GOT3 (cell line): ENCODE measurements around the gene ESD.

Source experiments
- DNase-seq: peaks from one replicate; lab custom pipeline; 2025; ENCODE audit warnings: mixed read lengths; lab: John Stamatoyannopoulos, UW

ESD gene

DNA sequence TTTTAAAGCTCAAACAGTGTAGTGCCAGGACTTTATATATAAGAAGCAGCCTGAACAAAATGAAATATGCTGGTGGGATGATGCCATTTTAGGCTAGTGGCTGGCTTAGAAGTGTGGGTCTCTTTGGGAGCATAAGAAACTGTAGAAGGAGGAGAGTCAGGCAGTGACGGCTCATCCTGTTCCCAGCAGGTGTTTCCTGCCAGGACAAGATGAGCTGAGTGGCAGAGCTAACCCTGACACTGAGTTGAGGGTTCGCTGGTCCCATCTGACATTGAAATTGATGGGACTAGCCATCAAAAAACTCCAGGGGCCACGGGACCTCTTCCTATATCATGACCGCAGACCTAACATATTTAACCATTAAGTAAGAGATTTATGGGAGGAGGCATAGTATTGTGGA lies 51.3 kb downstream of the ESD start:
- DNase-seq = no peak

DNA sequence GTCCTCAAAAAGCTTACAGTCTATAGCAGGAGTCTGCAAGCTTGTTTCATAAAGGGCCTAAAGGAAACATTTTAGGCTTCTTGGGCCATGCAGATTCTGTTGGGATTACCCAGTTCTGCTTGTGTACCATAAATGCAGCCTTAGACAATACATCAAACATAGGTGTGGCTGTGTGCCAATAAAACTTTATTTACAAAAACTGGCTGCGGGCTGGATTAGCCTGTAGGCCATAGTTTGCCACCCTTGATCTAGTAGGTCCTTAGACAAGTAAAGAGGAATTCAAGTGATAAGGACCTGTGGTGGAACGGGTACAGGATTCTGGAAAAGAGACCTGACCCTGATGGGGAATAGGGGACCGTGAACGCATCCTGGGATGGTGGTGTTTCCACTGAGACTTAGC lies 51.9 kb downstream of the ESD start:
- no peak for DNase-seq

DNA sequence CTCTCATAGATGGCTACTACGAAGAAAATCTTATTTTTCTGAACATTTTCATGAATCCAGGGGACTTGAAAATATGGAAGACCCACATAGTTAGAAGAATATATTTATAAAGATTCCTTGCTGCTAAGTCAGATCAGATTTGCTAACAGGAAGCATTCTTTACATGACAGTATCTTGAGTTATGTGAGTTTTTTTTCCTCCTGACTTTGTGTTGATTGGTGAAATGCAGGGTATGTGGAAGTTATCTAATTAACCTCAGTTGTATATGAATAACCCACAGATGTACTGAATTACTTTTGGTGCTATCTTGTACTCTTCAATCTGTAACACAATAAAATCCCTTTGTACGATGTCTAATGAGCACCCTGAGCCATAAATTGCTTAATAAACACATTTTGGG lies 53.8 kb downstream of the ESD start:
- no peak for DNase-seq

DNA sequence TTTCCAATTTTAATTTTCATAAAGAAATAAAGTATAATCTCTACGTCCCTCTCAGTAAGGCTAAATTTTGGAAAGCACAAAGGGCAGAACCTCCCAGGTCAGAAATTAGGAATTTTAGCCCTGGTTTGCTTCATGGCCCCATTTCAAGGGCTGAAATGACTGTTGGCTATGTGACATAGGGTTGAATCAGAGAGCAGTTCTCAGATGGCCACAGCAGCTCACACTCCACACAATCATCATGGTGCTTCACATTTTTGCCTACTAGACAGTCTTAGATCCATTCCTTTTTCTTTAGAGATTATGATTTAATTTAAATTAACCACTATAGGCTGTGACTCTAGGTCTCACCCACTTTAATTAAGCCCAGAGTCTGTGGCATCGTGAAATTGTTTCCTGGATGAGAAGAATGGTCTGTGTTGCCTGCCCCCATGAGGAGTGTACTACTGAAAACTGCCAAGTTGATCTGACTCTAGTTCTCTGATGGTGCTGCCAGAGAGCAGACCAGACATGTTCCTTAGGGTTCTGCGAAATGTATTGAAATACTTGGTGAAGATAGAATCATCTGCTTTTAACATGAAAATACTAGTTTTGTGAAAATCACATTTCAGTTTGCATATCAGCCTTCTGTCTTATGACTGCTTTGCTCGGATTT lies 57.4 kb downstream of the ESD start:
- DNase-seq = no peak

DNA sequence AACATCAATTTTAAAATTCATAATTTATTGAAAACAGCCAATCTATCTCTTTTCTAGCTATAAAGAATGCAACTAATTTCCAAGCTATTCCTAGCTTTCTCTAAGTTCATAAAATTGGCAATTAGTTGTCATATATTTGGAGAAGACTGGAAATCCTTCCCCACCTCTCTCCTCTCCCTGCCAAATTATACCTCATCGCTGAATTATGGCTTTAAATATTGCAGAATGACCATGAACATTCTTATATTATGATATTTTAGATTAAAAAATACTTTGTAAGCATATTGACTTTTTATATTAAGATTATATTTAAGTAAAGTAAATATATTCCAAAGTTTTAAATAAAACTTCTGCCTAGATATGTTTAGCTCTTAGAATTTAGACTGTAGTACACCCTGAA lies 58.2 kb downstream of the ESD start:
- no peak for DNase-seq

DNA sequence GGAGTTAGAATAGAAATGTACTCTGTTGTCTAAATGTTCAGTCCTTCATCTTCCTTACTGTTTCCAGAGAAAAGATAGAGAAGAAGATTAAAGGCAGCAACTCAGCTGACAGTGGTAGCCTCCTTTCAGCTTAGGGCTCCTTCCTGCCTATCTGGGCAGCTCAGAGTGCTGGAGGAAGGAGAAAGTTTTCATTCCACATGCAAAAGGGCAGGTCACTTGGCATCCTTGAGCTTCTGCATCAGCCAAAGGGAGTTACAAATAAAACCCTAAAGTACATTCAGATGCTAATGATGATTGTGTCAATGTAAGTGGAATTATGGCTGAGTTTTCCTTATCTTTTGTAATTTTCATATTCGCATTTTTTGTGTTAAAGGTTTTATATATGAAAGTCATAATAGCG lies 58.9 kb downstream of the ESD start:
- no peak for DNase-seq

DNA sequence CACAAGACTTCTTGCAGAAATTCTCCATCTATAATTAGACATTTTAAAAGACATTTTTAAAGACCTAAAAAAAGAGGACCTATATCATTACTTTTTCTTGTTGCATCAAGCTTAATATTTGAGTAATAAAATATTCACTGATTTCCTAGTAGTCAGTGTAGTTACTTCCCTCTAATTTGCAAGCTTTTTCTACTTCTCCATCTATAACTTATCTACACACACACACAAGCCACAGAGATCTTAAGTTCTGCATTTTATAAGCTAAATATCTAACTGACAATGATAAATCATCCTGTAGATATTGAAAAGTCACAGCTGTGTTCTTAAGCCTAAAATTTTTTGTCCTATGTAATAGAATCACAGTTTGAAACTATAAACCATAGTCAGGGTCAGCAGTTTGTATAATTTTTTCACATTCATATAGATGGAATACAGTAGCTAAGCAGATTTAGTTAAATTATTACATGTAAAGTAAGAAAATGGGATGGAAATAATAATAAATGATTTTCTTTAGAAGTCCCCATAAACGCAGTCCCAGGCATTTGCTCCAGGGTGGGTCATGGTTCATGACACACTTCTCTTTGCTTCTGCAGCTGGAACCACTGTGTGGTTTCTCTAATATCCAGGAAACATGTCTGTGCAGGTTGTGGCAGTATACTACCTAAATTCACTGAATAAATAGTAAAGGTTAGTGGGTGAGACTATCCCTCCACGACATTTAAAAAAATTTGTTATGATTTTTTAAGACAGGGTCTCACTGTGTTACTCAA lies 60.2 kb downstream of the ESD start:
- no peak for DNase-seq

DNA sequence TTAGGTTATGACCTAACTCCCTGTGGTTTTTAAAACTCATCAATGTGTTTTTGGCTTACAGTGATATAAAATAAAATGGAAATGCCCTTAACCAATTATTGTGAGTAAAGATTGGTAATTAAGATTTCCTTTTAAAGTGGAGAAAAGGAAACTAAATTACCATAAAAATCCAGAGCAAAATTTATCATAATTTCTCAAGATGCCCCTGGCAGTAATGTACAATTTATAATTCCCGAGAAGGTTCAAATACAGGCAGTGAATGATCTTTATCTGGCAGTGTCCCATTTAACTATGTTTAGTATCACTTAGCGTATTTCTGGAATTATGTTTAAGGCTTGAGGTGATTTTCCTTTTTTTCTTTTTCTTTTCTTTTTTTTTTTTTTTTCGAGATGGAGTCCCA lies 61.5 kb downstream of the ESD start:
- no peak for DNase-seq

DNA sequence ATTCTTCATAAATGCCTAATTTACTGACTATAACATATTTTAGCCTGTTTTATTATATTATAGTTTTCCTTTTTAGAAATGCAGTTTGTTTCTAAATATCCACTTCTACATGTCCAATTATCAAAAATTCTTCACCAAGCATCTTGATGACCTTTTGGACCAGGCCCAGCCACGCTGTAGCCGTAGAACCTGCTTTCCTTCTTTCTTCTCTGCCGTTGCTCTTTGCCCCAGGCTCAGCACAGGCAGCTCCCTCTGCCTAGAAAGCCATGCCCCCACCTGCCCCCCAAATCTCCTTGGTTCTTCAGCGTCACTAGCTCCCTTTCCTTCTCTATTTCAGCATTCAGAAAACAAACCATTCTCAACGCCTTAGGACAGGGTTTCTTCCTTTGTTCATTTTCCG lies 65.4 kb downstream of the ESD start:
- no peak for DNase-seq

DNA sequence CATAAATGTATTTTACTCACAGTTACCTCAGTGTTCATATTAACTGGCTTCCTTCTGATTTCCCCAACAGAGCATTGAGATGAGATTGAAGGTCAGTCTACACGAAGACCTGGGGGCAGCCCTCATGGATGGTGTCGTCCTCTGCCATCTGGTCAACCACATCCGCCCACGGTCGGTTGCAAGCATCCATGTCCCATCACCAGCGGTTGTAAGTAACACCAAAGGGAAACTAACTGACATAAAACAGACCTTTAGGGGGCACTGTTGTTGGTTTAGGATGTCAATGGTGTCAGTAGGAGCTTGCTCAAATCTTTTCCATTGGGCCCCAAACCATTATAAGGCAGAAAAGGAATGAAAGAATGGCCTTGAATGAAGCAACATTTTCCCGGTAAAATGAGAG lies 68.2 kb downstream of the ESD start:
- DNase-seq = no peak

DNA sequence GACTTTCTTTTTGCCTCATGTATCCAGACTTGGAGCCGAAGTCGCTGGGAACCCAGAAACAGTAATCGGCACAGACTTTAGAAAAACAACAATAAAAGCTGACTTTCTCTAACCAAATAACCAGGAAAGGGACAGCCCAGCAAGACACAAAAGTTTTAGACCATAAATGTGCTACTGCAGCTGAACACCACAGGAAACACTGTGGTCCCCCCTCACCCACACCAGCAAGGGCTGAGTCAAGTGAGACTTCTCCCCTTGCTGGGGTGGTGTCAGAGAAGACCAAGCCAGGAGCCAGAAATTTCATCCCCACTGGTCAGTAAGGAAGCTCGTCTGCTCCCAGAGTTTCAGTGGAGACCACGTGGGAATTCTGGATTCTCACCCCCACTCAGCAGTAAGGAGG lies 70.6 kb downstream of the ESD start:
- no peak for DNase-seq
